Measurements from ENCODE around the gene CAMK2D. TPM values are rescaled to one million over a fixed set of nuclear protein-coding genes. Genes with fewer than 3 reads are reported as not detected.

Gene CAMK2D
- total RNA-seq, 1 experiment from 2014 or later, result 19.9 TPM

- Histone ChIP-seq H3K4me3 (no peak overlapping the region), H3K9me3 (no peaks in the 10 kb centered on the region; the same call in 1 of the 2 replicates), H3K27me3 (no peaks in the 10 kb centered on the region), H3K36me3 (no peaks in the 10 kb centered on the region; the same call in 1 of the 2 replicates)
- DNase-seq, result no peak
Observed at GRCh38 chr4:113452868-113453620, 308.5 kb downstream of the CAMK2D start.

GRCh38 chr4:113452152-113452551 is 309.4 kb downstream of the CAMK2D start:
- H3K4me3 ChIP-seq, result no peak overlapping the region
- no peak for DNase-seq
- no peaks in the 10 kb centered on the region for H3K27me3 ChIP-seq
- H3K9me3 ChIP-seq, result no peaks in the 10 kb centered on the region; the same call in 1 of the 2 replicates
- H3K36me3 ChIP-seq, result no peaks in the 10 kb centered on the region; the same call in 1 of the 2 replicates

- H3K9me3 ChIP-seq, result peaks cover 4% of the 10 kb centered on the region
- H3K36me3 ChIP-seq, result no peaks in the 10 kb centered on the region
- H3K27me3 ChIP-seq, result no peaks in the 10 kb centered on the region
- DNase-seq, result no peak
- H3K4me3 ChIP-seq, result no peak overlapping the region
Observed at GRCh38 chr4:113450295-113451080, 311.1 kb downstream of the CAMK2D start.

GRCh38 chr4:113449410-113449974 is 312.0 kb downstream of the CAMK2D start:
- peaks cover 4% of the 10 kb centered on the region for H3K9me3 ChIP-seq
- no peaks in the 10 kb centered on the region for H3K27me3 ChIP-seq
- no peak overlapping the region for H3K4me3 ChIP-seq
- no peak for DNase-seq
- H3K36me3 ChIP-seq, result no peaks in the 10 kb centered on the region

GRCh38 chr4:113447769-113448168 is 313.8 kb downstream of the CAMK2D start:
- Histone ChIP-seq H3K27me3 (no peaks in the 10 kb centered on the region), H3K36me3 (no peaks in the 10 kb centered on the region), H3K9me3 (peaks cover 4% of the 10 kb centered on the region), H3K4me3 (no peak overlapping the region)
- DNase-seq, result no peak

GRCh38 chr4:113447061-113447460 is 314.5 kb downstream of the CAMK2D start:
- H3K4me3 ChIP-seq, result no peak overlapping the region

DNA sequence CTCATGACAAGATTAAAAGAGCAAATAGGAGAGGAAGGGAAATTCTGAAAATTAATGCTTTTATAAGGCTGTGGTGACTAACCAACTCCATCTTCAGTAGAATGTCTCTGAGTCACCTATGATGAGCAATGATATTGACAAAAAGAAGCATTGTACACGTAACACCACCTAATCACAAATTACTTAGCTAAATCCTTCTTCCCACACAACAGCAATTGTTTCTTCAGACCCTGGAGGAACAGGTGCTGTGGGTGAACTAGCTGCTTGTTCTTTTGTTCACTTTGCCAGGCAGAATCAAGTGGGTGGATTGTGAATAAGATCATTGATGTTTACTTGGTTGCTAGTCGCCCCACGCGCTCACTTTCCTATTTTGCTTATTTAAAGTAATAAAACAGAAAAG is 315.5 kb downstream of the CAMK2D start:
- Histone ChIP-seq H3K36me3 (no peaks in the 10 kb centered on the region), H3K27me3 (no peaks in the 10 kb centered on the region), H3K9me3 (peaks cover 4% of the 10 kb centered on the region), H3K4me3 (no peak overlapping the region)
- DNase-seq, result no peak

More at GRCh38 chr4:113447061-113447460, 314.5 kb downstream of the CAMK2D start:
- Histone ChIP-seq H3K9me3 (peaks cover 4% of the 10 kb centered on the region), H3K36me3 (no peaks in the 10 kb centered on the region), H3K27me3 (no peaks in the 10 kb centered on the region)
- DNase-seq, result no peak

- H3K4me3 ChIP-seq, result no peak overlapping the region
- DNase-seq, result peak; percentile 78
- H3K36me3 ChIP-seq, result no peaks in the 10 kb centered on the region
Observed at GRCh38 chr4:113445286-113445685, 316.3 kb downstream of the CAMK2D start.

DNA sequence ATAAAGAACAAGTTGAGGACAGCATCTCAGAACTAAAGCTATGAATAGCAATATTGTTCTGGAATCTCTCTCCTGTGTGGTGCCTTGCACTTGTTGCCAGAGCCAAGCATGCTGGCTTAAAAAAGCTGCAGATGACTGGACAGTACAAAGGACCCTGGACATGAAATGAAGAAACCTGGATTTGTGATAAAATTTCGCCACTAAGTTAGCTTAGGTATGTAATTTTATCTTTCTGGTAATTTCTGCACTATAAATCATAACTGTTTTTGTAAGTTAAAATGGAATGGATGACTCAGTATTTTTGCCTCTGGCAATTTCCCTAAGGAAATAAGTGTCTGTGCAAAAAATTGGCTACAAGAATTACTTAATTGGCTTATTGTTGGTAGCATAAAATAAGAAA is 317.2 kb downstream of the CAMK2D start:
- H3K4me3 ChIP-seq, result no peak overlapping the region
- no peaks in the 10 kb centered on the region for H3K36me3 ChIP-seq
- H3K27me3 ChIP-seq, result no peaks in the 10 kb centered on the region
- H3K9me3 ChIP-seq, result peaks cover 4% of the 10 kb centered on the region
- DNase-seq, result no peak

More at GRCh38 chr4:113445286-113445685, 316.3 kb downstream of the CAMK2D start:
- H3K9me3 ChIP-seq, result peaks cover 4% of the 10 kb centered on the region
- H3K27me3 ChIP-seq, result no peaks in the 10 kb centered on the region

DNA sequence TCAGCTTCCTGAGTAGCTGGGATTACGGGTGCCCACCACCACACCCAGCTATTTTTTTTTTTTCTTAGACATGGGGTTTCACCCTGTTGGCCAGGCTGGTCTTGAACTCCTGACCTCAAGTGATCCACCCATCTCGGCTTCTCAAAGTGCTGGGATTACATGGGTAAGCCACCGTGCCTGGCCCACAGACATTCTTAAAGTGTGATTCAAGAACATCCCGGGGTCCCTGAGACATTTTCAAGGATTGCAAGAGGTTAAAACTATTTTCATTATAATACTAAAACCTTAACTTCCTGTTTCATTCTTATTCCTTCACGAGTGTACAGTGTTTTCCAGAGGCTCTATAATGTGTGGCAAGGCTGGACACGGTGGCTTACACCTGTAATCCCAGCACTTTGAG is 318.7 kb downstream of the CAMK2D start:
- no peak for DNase-seq
- Histone ChIP-seq H3K36me3 (no peaks in the 10 kb centered on the region), H3K27me3 (no peaks in the 10 kb centered on the region)

GRCh38 chr4:113440371-113440770 is 321.2 kb downstream of the CAMK2D start:
- no peak overlapping the region for H3K4me3 ChIP-seq
- H3K27me3 ChIP-seq, result no peaks in the 10 kb centered on the region
- no peaks in the 10 kb centered on the region; the same call in 1 of the 2 replicates for H3K9me3 ChIP-seq
- no peak for DNase-seq
- no peaks in the 10 kb centered on the region for H3K36me3 ChIP-seq

More for the DNA sequence above, 318.7 kb downstream of the CAMK2D start:
- Histone ChIP-seq H3K9me3 (peaks cover 4% of the 10 kb centered on the region; the same call in 1 of the 2 replicates), H3K4me3 (no peak overlapping the region)

DNA sequence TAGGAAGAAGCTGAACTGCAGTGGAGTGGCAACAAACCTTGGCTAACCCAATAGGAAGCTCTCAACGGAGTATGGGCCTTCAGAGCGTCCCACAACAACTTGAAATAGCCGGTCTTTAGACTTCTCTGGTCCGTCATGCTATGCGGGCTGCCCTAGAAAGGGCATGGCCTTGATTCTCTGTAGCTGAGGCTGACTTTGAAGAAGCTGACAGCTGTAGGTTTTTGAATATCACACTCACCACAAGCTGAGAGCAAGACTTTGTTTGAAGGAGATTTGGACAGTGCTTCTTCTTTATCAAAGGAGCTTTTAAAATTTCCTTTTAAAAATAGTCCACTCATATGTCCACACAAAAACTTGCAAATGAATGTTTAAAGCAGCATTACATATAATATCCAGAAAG is 322.9 kb downstream of the CAMK2D start:
- no peak for DNase-seq

DNA sequence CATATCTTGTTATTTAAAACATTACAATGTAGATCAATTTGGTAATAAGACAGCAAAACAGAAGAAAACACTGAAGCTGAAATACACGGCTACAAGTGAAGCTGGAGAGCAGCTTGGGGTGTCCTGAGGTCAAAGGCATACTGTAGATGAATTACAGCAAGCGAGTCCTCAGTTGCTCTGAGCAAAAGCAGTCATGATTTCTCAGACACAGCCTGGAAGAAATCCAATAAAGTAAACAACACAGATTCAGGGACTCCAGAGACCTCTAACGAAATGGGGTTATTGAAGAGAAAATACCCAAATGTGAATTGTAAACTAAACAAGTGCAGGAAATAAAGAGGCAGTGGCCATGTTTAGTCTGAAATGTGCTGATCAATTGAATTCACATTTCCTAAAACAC is 324.4 kb downstream of the CAMK2D start:
- Histone ChIP-seq H3K9me3 (peaks cover 2% of the 10 kb centered on the region), H3K4me3 (no peak overlapping the region), H3K27me3 (no peaks in the 10 kb centered on the region), H3K36me3 (no peaks in the 10 kb centered on the region)
- no peak for DNase-seq

More for the DNA sequence above, 322.9 kb downstream of the CAMK2D start:
- Histone ChIP-seq H3K4me3 (no peak overlapping the region), H3K27me3 (no peaks in the 10 kb centered on the region), H3K36me3 (no peaks in the 10 kb centered on the region), H3K9me3 (no peaks in the 10 kb centered on the region; the same call in 1 of the 2 replicates)

- Histone ChIP-seq H3K27me3 (no peaks in the 10 kb centered on the region), H3K4me3 (no peak overlapping the region), H3K36me3 (no peaks in the 10 kb centered on the region), H3K9me3 (peaks cover 4% of the 10 kb centered on the region)
- DNase-seq, result no peak
Observed at GRCh38 chr4:113436360-113436759, 325.2 kb downstream of the CAMK2D start.

DNA sequence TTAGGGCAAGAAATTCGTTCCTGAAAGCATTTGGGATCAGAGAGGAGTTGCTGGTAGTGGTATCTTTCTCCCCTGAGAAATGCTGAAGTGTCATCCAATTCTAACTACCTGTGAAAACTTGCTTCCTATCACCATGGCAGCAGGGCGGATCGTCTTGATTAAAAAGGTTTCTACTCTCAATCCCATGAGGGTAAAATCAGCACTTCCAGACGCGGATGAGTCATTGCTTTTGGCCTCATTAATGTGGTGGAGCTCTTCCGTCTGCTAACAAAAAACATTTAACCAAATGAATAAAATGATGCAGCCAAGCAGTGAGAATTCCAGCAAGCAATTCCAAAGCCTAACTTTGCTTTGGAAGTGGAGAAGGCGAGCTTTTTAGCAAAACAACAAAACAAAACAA is 325.6 kb downstream of the CAMK2D start:
- Histone ChIP-seq H3K4me3 (no peak overlapping the region), H3K36me3 (no peaks in the 10 kb centered on the region), H3K27me3 (no peaks in the 10 kb centered on the region), H3K9me3 (peaks cover 4% of the 10 kb centered on the region)
- peak; percentile 57 for DNase-seq

- H3K36me3 ChIP-seq, result no peaks in the 10 kb centered on the region
- no peaks in the 10 kb centered on the region for H3K27me3 ChIP-seq
- H3K4me3 ChIP-seq, result no peak overlapping the region
- DNase-seq, result no peak
- H3K9me3 ChIP-seq, result peaks cover 4% of the 10 kb centered on the region
Observed at GRCh38 chr4:113434247-113434587, 327.3 kb downstream of the CAMK2D start.

GRCh38 chr4:113433536-113434246 is 327.8 kb downstream of the CAMK2D start:
- Histone ChIP-seq H3K36me3 (no peaks in the 10 kb centered on the region), H3K27me3 (no peaks in the 10 kb centered on the region), H3K9me3 (peaks cover 4% of the 10 kb centered on the region), H3K4me3 (no peak overlapping the region)
- no peak for DNase-seq
